PFSK-1 (cell line): ENCODE results near the gene CCDC112.

Experiments
- FOXP2 ChIP-seq: optimal IDR thresholded peaks from 2 replicates; pipeline ENCODE3; 2011; ENCODE audit warnings: borderline replicate concordance, control low read depth, inconsistent platforms; ENCODE audit not compliant: insufficient read depth; ENCODE audit errors: extremely low read length, extremely low read depth
- POLR2AphosphoS5 ChIP-seq: IDR thresholded peaks from 2 replicates; pipeline ENCODE4 v1.6.1; 2012; ENCODE audit warnings: low read depth, mild to moderate bottlenecking, control low read depth, low read length, moderate library complexity
- SIN3A ChIP-seq: IDR thresholded peaks from 2 replicates; pipeline ENCODE4 v1.6.1; 2012; ENCODE audit warnings: mild to moderate bottlenecking, low read length, moderate library complexity, borderline replicate concordance; ENCODE audit not compliant: insufficient read depth
- TAF1 ChIP-seq: IDR thresholded peaks from 2 replicates; pipeline ENCODE4 v1.6.1; 2012; ENCODE audit warnings: low read length, control low read depth, borderline replicate concordance; ENCODE audit not compliant: insufficient read depth
- TF ChIP-seq, protein P1 (sequence below), 2 experiments: IDR thresholded peaks; 2 replicates each; pipeline versions ENCODE4 v1.6.1 to v1.8.0; 2011 to 2012; ENCODE audit warnings: low read depth in 2 of 2, low read length in 2 of 2, control low read depth in 1 of 2, inconsistent platforms in 1 of 2, mild to moderate bottlenecking in 1 of 2, moderate library complexity in 1 of 2; ENCODE audit not compliant: insufficient read depth in 1 of 2

The CCDC112 gene

DNA sequence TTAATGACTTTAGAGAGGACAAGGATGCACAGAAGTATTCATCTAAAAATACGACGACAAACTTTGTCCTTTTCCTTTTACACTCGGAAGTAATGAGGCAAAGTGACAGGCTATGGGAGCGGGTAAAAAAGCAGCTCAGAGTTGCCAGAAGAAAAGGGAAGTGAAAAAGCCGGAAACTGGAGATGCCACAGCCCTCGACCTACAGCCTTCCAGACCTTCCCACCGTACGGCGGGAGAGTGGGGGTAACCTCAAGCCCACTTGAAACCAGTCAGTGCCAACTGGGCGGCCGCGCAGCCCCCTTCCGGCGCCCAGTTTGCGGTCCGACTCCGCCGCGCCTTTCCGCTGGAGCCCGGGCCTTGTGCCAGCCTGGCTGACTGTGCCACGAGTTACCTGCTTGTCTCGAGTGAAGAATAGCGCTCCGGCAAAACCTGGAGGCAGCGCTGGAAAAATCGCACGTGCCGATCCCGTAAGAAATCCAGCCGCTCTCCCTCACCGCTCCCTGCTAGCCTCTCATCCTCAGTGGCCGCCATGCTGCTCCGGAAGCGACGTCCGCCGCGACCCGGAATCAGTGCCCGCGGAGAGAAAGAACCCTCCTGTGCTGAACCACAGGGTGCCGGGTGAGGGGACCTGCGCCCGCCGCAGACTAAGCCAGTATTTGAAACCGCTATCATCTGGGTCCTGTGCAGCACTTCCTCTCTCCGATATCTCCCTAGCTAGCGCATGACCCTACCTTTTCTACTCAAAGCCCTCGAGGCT, 34.0 kb downstream of the CCDC112 start, which contains the start of gene PGGT1B:
TSS of gene PGGT1B (minus strand) at position 557 of the 757 bp plus-strand sequence. CDS start at position 531, 26 bp downstream.
- TF ChIP-seq FOXP2 = no peak
- TF ChIP-seq TAF1 = peak; percentile 86; the same call in 1 of the 2 replicates
- TF ChIP-seq SIN3A = no peak
- TF ChIP-seq POLR2AphosphoS5 = peak; percentile 90
- TF ChIP-seq, protein P1, sequence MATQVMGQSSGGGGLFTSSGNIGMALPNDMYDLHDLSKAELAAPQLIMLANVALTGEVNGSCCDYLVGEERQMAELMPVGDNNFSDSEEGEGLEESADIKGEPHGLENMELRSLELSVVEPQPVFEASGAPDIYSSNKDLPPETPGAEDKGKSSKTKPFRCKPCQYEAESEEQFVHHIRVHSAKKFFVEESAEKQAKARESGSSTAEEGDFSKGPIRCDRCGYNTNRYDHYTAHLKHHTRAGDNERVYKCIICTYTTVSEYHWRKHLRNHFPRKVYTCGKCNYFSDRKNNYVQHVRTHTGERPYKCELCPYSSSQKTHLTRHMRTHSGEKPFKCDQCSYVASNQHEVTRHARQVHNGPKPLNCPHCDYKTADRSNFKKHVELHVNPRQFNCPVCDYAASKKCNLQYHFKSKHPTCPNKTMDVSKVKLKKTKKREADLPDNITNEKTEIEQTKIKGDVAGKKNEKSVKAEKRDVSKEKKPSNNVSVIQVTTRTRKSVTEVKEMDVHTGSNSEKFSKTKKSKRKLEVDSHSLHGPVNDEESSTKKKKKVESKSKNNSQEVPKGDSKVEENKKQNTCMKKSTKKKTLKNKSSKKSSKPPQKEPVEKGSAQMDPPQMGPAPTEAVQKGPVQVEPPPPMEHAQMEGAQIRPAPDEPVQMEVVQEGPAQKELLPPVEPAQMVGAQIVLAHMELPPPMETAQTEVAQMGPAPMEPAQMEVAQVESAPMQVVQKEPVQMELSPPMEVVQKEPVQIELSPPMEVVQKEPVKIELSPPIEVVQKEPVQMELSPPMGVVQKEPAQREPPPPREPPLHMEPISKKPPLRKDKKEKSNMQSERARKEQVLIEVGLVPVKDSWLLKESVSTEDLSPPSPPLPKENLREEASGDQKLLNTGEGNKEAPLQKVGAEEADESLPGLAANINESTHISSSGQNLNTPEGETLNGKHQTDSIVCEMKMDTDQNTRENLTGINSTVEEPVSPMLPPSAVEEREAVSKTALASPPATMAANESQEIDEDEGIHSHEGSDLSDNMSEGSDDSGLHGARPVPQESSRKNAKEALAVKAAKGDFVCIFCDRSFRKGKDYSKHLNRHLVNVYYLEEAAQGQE (IDR thresholded peaks at IDR 0.05; ENCODE audit: insufficient read depth in 1 of 2, low read depth in 2 of 2, low read length in 2 of 2) = no peak

DNA sequence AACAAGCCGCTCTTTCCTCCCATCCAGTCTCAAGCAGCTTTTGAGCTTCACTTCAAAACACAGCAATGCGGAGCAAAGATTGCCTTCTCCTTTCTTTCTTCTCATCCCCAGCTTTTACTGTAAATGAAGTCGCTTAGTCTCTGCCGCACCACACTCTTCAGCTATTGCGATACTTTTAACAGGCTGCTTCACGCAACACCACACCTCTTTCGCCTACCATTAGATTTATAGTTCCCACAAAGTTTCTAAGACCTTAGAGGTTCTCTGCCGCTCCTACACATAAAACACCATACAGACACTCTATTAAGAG, 34.5 kb downstream of the CCDC112 start:
- TF ChIP-seq SIN3A (no peak), FOXP2 (no peak), POLR2AphosphoS5 (no peak), TAF1 (no peak)
- TF ChIP-seq, protein P1 (IDR thresholded peaks at IDR 0.05; ENCODE audit: insufficient read depth in 1 of 2, low read depth in 2 of 2, low read length in 2 of 2) = no peak

DNA sequence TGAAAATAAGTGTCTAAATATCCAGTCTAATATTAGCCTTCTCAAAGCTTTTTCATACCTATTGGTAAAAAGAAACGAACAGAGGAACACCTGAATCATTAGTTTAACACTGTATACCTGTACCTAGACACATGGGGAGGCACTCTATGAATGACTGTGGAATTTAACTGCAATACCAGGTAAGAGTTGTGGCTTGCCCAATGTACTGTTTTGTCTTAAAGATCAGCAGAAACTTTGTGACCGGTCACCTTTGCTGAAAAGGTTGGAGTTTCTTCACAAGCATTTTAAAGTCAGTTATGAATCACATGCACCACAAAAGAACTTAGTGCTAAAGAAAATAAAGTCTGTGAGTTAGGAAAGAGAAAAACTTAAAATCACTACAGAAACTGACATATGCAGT, 36.2 kb downstream of the CCDC112 start:
- TF ChIP-seq POLR2AphosphoS5 (no peak), FOXP2 (no peak), SIN3A (no peak), TAF1 (no peak)
- TF ChIP-seq, protein P1 (IDR thresholded peaks at IDR 0.05; ENCODE audit: insufficient read depth in 1 of 2, low read depth in 2 of 2, low read length in 2 of 2) = no peak

DNA sequence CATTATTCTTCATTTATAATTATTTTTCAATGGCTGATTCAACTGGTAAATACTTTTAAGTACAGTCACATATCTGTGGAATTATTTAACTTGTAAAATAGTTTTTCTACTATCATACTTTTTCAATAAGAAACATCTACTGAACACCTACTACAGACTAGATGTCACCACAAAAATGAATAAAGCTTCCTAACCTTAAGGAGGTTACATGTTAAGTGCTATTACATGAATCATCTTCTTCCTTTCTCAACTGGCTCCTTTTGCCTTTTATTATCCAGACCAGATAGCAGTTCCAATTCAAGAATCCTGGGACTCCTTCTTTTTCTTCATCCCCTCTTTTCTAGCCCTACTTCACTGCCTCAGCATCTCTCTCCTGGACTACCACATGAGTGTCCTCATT, 38.5 kb downstream of the CCDC112 start:
- TF ChIP-seq POLR2AphosphoS5 (no peak), SIN3A (no peak), TAF1 (no peak), FOXP2 (no peak)
- TF ChIP-seq, protein P1 (IDR thresholded peaks at IDR 0.05; ENCODE audit: insufficient read depth in 1 of 2, low read depth in 2 of 2, low read length in 2 of 2) = no peak

DNA sequence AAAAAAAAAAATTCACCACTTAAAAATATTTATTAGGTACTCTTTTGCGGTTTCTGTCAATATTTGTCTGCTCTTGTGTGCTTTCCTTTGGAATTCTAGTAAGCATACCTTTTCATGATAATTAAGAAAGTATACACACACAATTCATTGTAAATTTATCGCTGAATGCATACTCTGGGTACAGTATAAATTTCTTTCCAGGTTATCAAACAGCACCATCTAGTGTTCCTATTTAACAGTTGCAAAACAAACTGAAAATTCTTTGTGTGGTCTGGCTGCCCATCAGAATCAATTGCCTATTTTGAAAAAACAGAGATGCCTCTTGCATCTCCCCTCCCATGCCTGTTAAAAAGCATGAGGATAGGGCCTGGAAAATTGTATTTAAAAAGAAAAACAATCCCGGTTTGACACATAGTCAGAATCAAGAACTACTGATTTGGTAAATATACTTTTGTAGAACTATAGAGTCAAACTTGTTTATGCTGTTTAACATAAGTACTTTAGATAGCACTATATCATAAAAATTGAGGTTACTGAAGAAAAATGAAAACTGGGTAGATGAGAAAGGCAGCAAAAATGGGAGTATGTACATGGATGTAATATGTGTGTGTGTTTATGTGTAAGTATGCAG, 50.0 kb downstream of the CCDC112 start:
- no peak for TF ChIP-seq TAF1
- TF ChIP-seq FOXP2 = no peak
- TF ChIP-seq POLR2AphosphoS5 = no peak
- TF ChIP-seq, protein P1 (IDR thresholded peaks at IDR 0.05; ENCODE audit: insufficient read depth in 1 of 2, low read depth in 2 of 2, low read length in 2 of 2) = no peak
- no peak for TF ChIP-seq SIN3A
